Lower leg skin (tissue), 3 donors: ENCODE data around the gene EIF1AX.

Source experiments
- CTCF ChIP-seq, 3 donors: fragments of 450-650 bp; IDR thresholded peaks; one replicate each; pipeline ENCODE4 v1.5.1; 2016; ENCODE audit warnings: antibody characterized with exemption in 3 of 3, mild to moderate bottlenecking in 3 of 3, moderate library complexity in 2 of 3
- POLR2A ChIP-seq, 2 donors: fragments of 450-650 bp; IDR thresholded peaks; one replicate each; pipeline ENCODE4 v1.6.1; 2016 to 2017; ENCODE audit warnings: antibody characterized with exemption in 2 of 2, mild to moderate bottlenecking in 1 of 2, moderate library complexity in 1 of 2

- TF ChIP-seq CTCF (IDR thresholded peaks at IDR 0.05) = no peak
- TF ChIP-seq POLR2A (IDR thresholded peaks at IDR 0.05) = no peak
Measured at GRCh38 chrX:20149326-20149725, 7.7 kb upstream of the EIF1AX start.
